ENCODE measurements around the gene PLEKHD1.

- TF ChIP-seq, protein P1, sequence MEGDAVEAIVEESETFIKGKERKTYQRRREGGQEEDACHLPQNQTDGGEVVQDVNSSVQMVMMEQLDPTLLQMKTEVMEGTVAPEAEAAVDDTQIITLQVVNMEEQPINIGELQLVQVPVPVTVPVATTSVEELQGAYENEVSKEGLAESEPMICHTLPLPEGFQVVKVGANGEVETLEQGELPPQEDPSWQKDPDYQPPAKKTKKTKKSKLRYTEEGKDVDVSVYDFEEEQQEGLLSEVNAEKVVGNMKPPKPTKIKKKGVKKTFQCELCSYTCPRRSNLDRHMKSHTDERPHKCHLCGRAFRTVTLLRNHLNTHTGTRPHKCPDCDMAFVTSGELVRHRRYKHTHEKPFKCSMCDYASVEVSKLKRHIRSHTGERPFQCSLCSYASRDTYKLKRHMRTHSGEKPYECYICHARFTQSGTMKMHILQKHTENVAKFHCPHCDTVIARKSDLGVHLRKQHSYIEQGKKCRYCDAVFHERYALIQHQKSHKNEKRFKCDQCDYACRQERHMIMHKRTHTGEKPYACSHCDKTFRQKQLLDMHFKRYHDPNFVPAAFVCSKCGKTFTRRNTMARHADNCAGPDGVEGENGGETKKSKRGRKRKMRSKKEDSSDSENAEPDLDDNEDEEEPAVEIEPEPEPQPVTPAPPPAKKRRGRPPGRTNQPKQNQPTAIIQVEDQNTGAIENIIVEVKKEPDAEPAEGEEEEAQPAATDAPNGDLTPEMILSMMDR (conservative IDR thresholded peaks at IDR 0.05 in 1 of 2, IDR thresholded peaks at IDR 0.05 in 1 of 2; ENCODE audit: low read depth in 1 of 2, low read length in 2 of 2): no peak
- no peak for TF ChIP-seq EZH2 (IDR thresholded peaks at IDR 0.05; ENCODE audit: low read length, missing control alignments)
Observed at GRCh38 chr14:69487226-69487625, 2.7 kb downstream of the PLEKHD1 start.

Measured in fibroblast of lung (primary cell).